HG02884 (cell line): ENCODE measurements around the gene SCARB1.

Experiments used
- ATAC-seq: cut with Tn5 transposase; IDR thresholded peaks from one replicate; pipeline ENCODE4 v1.9.1; 2021; ENCODE audit warnings: mild to moderate bottlenecking, moderate library complexity; ENCODE audit not compliant: unreplicated experiment

Gene SCARB1

DNA sequence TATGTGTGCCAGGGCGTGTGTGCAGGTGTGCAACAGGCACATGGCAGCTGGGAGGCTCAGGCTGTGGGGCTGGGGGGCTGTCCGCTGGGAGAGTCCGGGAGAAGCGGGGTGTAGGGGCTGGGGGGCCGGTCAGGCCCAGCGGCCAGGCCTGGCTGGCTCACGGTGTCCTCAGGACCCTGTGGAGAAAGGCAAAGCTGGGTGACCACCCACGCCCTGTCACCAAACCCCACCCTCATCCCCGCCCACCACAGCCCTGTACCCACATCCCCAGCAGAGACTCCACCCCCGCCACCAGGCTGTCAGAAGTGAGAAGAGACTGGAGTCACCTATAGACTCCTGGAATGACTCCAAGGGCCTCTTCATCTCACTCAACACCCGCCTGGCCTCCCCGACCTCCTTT is 85.3 kb downstream of the SCARB1 start:
- no peak for ATAC-seq

DNA sequence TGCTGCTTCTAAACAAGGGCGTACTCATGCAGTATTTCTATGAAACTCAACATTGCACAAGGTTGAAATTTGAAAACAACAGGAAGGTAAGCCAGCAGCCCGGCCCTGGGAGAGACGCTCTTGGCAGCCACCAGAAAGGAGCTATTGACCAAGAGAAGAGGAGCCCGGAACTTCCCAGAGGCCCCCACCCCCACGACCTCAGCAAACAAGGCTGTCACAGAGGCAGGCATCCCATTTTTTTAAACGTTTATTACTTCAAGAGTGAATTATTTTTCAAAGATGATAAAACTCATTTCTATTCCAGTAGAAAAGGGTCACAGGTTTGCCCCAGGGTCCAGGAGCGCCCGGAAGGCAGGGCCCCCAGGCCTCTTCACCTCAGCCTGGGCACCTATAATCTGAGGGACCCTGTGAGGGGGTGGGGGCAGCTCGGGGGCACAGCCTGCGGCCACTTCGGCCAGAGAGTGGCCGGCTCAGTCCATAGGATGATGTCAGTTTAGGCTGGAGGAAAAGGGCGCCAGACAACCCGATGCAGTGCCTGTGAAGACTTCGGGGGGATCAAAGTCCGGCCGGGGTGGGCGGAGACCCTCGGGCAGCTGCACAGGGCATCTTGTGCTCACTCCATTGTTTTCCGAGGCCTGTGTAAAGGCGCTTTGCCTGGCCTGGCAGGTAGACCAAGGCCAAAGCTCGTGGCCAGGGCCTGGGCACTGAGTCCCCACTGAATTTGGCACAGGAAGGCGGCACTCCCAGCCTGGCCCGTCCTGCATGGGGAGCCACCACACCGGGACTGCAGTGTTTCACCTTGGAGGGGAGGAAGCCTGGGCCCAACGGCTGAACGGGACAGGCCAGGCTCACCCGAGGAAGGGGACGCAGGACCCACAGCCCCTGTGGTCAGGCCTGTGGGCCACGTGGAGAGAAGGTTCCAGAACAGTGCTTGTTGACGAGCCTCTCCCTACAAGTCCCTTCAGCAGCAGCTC is 86.0 kb downstream of the SCARB1 start:
- ATAC-seq: no peak

DNA sequence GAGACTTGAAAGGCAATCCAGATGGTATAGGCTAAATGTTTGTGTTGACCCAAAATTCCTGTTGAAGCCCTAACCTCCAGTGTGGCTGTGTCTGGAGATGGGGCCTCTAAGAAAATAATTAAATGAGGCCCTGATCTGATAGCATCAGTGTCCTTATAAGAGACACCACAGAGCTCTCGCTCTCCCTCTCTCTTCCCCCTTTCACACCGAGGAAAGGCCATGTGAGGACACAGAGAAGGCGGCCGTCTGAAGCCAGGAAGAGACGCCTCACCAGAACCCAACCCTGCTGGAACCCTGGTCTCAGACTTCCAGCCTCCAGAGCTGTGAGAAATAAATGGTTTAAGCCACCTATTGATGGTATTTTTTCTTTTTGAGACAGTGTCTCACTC is 87.5 kb downstream of the SCARB1 start:
- ATAC-seq: no peak

DNA sequence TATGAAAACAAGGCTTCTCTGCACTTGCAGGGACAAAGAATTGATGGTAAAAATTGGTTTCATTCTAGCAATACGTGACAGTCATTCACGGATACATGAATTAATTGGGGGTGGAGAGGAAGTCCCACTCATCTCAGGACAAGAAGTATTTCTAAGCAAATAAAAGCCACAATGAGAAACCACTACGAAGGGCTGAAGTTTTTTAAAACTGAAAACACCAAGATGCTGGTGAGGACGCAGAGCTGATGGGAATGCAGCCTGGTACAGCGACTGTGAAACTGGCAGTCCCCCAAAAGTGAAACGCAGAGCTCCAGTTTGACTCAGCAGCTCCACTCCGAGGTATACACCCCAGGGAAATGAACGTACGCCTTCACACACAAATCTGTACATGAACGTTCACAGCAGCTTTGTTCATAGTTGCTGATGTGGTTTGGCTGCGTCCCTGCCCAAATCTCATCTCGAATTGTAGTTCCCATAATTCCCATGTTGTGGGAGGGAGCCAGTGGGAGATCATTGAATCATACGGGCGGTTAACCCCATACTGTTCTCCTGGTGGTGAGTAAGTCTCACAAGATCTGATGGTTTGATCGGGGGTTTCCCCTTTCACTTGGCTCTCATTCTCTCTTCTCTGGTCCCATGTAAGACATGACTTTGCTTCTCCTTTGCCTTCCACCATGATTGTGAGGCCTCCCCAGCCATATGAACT is 89.0 kb downstream of the SCARB1 start:
- ATAC-seq: peak; percentile 77

DNA sequence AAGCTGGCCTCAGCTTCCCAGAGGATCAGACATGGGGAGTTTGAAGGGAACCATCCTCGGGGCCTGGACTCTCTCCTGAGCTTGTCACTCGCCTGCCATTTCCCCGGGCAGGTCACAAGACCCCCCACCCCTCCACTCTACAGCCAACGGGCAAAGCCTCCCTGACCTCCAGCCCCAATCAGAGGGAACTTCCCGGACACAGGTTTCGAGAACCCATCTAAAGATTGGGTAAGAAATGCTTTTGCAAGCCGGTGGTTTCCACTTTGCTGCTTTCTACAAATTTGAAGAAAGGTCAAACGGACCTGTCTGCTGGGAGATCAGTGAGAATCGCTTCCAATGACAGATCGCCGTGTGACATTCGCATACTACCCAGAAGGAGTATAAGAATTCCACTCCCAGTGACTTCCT is 89.6 kb downstream of the SCARB1 start:
- peak; percentile 28 for ATAC-seq

DNA sequence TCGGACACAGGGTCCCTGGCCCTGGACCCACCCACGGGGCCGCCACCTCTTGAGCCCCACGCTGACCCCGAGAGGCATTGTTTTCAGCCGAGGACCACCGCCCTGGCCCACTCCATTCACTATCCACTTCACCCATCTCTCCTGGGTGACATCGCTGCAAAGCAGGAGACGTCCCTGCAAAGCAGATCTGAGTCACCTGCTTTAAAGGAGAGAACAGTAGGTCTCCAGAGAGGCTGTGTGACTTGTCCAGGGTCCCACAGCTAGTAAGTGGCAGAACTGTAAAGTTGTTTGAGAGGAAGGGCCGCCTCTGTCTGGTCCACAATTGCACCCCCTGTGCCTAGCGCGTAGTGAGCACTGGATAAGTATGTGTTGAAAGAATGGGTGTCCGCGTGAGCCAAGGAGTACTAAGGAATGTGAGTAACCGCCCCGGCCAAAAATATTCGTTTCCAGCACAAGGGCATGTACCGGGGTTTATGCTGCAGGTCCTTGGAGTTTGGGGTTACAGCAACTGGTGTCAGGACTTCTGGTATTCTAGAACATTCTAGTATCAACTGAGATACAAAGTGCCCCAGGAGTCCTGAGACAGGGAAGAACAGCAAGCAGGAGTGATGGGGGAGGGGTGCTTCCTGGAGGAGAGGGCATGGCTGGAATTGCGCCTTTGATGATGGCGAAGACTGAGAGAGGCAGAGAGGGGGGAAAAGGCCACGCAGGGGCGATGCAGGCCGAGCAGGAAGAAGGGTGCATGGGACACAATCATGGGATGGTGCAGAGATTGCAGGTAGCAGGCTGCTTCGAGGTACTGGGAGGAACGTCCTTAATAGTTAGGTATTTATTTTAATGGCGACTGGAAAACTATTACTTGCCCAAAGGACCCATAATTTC is 91.1 kb downstream of the SCARB1 start:
- no peak for ATAC-seq

DNA sequence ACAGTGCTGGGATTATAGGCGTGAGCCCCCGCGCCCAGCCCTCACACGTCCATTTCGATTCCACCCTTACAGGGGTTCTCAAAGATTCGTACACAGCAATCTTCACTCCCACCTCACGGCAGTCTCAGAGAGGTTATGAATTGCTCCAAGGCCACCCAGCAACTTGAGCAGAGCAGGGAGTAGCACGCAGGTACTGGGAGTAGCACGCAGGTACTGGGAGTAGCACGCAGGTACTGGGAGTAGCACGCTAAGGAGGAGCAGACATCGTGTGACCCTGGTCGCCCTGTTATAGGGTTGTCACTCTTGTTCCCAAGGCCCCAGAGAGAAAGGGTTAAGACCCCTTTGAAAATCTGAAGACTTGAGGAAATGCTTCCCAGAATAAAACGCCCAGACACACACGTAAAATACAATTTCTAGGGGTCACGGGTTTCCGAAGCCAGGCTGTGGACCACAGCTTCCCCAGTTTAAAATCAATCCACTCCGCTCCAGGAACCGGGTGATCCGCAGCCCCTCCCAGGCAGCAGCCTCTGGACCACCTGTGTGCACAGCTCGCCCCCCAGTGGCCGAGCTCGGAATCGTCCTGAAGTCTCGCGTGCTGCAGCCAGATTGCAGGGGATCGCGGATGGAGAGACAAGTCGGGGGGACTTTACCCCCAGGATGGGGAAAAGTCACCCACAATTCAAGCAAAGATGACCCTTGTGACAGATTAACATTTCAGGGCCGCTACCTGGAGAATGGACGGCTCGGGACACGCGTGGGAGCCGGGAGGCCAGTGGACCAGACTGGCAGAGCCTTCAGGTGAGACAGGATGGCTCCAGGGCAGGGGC is 92.0 kb downstream of the SCARB1 start:
- no peak for ATAC-seq

DNA sequence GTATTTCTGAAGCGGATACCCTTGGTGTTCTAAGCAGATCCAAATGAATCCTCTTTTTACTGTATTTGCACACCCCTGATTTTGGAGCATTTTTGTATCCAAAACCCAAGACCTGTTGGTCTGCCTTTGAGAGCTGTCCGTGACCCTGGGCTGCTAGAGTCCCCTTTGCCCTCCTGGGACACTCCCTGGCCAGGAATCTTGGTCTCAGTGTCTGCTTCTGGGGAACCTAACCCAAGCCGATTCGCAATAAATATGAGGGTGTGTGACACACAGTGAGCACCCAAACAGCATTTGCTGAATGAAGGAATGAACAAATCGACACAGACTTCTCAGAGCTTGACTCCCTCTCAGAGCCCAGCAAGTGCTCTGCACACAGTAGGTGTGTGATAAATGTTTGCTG is 92.9 kb downstream of the SCARB1 start:
- no peak for ATAC-seq

DNA sequence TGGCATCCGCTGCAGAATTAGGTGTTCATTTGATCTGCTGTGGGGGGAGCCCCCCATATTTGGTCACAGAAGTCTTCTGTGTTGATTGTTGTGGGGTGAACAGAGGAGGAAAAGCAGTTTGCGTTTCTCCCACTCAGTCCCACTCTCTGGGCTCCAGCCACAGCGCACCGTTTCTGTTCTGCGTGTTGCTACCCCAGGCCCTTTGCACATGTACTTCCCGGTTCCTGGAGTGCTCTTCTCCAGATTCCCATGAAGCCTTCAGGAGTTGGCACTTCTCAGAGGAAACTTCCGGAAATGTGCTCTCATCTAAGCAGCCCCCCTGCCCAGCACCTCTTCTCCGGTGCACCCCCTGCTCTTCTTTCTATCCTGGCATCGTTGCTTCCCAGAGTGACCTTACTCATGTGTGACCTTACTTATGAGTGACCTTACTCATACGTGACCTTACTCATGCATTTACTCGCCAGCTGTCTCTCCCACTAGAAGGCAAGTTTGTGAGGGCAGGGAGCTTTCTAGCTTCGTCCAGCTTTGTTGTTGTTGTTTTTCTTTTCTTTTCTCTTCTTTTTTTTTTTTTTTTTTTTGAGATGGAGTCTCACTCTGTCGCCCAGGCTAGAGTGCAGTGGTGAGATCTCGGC is 93.7 kb downstream of the SCARB1 start:
- ATAC-seq: no peak

DNA sequence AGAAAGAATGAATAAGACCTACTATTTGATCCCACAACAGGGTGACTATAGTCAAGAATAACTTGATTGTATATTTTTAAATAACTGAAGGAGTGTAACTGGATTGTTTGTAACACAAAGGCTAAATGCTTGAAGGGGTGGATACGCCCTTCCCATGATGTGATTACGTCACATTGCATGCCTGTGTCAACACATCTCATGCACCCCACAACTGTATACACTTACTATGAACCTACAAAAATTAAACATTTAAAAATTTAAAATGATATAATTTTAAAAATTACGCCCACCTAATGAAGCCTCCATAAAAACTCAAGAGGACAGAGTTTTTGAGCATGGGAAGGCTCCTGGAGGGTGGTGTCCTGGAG is 94.5 kb downstream of the SCARB1 start:
- ATAC-seq: no peak

DNA sequence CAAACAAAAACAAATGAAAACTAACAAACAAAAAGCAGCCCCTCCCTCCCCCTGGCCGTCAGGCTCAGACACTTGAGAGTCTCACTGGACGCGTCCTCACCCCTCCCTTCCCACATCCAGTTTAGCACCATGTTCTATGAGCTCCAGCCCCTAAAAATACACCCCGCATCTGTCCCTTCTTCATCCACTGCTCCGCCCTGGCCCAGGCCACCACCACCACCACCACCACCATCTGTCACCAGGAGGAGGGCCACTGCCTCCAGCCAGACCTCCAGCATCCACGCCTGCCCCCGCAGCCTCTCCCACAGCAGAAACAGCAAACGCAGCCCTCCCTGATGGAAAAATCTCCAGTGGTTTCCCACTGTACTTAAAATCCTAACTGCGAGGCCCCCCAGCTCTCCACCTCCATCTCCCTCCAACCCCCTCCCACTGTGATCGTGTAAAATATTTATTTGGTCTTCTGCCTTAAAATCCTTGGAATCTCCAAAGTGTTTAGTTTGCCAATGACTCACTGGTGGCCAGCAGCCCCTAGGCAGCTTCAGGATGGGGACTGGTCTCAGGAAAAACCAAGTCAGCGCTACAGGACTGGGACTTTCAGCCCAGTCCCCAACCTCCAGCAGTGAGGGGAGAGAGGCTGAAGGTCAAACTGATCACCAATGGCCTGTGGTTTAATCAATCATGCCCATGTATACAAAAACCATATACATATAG is 95.1 kb downstream of the SCARB1 start:
- ATAC-seq: no peak

DNA sequence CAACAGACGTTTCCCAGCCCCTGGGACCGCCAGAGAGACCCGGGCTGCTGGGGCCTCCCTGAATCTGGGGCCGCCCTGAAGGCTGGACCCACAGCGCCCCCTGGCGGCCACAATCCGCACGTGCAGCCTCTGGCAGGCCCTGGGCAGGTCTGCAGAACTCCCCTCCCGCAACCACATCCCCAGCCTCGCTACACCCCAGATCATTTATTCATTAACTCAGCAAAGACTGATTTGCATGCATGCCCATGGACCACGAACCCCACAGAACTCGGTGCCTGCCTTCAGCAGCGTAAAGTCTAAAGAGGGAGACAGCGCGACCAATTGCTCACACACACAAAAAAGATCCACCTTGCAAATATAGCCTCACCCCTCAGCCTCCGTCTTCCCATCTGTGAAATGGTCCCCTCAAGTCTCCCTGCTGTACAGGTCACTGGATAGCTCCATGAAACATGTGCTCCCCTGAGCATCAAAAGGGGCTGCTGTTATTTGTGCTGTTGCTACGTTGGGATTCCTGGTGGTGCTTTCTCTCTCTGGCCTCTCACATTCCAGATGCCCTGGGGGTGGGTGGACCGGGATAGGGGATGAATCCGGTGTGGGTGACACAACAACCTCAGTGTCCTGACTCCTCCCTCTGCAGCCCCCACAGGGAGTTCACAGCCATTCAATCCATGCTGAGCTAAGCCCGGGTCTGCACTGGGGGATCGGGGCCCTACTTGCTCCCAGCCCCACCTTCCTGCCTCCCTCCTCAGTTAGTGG is 96.4 kb downstream of the SCARB1 start:
- ATAC-seq: no peak

DNA sequence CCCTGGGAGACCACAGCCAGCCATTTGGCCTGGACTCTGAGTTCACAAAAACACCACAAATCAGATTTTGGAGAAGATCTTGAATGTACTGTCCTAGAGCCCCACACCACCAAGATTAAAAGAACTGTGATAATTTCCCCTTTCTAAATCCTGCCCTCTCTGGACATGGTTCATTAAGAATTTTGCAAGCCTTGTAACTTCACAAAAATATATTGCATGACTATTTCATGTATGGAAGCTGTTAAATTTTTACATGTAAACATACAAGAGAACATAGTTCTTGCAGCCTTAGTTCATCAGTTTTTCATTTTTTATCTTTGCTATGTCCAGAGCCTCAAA is 97.0 kb downstream of the SCARB1 start:
- ATAC-seq: no peak

DNA sequence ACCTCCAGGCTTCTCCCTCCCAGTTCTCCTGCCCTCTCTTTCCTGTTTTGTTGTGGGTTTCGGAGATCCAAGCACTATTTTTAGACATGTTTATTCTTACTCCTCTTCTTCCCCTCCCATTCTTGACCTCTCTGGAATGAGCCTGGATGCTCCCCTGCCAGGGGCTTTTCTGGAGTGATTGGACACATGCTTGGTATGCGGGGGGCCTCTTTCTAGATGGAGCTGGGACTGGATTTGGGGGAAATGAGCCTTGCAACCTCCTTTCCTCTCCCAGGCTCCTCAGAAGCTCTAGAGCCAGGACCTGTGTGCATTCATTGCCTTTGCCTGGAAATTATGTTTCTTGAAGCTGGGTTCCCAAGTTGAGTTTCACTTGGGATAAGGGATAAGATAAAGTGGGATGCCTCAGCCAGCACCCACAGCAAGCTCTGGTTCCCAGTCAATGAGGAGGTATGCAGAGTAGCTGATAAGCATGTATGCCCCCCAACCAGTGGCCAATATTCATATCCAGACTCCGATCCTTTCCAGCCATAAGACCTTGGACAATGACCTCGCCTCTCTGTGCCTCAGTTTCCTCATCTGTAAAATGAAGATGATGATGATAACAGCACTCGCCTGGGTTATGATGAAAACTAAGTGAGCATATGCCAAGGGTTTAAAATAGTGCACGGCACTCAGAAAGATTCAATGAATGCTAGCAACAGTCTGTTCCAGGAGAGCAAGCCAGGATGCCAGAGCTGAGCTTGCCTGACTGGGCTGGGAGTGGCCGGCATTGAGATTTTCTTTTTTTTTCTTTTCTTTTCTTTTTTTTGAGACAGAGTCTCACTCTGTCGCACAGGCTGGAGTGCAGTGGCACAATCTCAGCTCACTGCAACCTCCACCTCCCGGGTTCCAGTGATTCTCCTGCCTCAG is 97.8 kb downstream of the SCARB1 start:
- ATAC-seq: no peak

DNA sequence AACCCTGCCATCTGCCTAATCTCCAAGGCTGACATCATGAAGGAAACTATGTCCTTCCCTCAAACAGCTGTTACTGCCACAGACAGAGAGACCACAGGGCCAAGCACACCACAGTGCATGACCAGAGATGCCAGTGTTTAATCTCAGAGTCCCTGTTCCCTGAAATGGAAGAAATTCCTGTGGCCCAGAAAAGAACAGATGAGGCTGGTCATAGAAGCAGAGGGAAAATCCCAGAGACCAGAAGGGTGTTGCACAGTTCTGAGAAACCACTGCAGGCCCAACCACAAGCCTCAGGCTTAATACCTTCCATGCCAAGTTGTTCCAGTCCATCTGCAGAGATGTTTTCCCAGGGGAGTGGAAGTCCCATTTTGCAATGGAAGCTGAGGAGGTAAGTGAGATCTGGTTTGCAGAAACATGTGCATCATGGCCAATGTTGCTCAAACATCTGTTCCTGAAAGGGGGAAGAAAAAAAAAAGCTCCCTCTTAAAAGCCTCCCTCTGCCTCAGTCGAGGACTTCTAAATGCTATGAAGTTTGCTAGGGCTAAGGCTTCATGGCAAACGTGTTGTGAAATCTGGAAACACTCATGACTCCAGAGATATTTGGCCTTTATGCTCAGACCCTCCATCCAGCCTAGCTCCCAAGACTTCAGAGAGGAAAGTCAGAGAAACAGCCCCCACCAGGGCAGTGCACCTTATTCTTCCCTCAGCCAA is 98.6 kb downstream of the SCARB1 start:
- ATAC-seq: no peak

DNA sequence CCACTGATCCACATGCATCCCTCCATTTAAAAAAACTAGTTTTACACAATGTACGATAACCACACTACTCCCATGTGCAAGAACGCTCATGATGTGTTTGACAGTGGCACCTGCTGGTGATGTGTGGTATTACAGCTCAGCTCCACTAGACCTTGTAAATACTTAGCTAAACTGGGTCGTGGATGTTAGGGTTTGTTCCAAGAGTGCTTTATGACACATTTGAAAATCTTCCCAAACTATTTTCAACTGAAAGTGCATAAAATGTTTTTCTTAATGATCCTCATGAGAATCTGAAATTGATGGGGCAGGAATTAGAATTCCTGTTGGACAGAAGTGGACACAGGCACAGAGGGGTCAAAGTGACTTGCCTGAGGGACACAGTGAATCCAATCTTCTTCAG is 99.2 kb downstream of the SCARB1 start:
- ATAC-seq: no peak

DNA sequence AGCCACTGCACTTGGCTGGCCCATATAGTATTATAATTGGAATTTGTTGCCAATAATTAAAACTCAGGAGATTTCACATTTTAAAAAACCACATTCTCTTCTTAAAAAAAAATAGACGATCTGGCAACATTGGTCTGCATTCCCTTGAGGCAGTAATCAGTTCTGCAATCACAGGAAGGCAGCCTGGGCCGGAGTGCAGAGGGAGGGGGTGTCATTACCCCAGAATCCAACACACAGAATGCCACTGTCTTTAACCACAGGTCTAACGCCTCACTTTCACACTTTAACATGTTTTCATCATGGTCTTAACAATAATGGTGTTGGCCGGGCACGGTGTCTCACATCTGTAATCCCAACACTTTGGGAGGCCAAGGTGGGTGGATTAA is 100.1 kb downstream of the SCARB1 start:
- ATAC-seq: no peak
